Calu3 (cell line): Measurements from ENCODE around the gene NIPBL. TPM values are rescaled to one million over a fixed set of nuclear protein-coding genes. Genes with fewer than 3 reads are reported as not detected.

Experiments
- BruUV-seq: library from RNA; stranded (reverse); fragments of 400-500 nt; replicated peaks from 2 replicates; lab custom pipeline; 2021; lab: Mats Ljungman, UMichigan
- CTCF ChIA-PET: fragments of 300-600 bp; sonication (Branson Sonifier 250); formaldehyde crosslinking; loops from one replicate; lab custom pipeline; 2022; ENCODE audit warnings: antibody characterized with exemption; lab: Charles Lee
- DNase-seq: peaks from one replicate; pipeline ENCODE4 v3.0.0; 2022
- H3K27ac Mint-ChIP-seq: one replicate; pipeline ENCODE4 v1.8.0; 2022; ENCODE audit warnings: mixed read lengths; ENCODE audit not compliant: unreplicated experiment
- H3K27me3 Mint-ChIP-seq: one replicate; pipeline ENCODE4 v1.8.0; 2022; ENCODE audit warnings: mixed read lengths; ENCODE audit not compliant: unreplicated experiment
- H3K36me3 Mint-ChIP-seq: one replicate; pipeline ENCODE4 v1.8.0; 2022; ENCODE audit warnings: mild to moderate bottlenecking, moderate library complexity, mixed read lengths; ENCODE audit not compliant: insufficient read depth, unreplicated experiment
- H3K4me1 Mint-ChIP-seq: one replicate; pipeline ENCODE4 v1.8.0; 2022; ENCODE audit warnings: mild to moderate bottlenecking, low read depth, mixed read lengths; ENCODE audit not compliant: unreplicated experiment
- H3K4me3 Mint-ChIP-seq: one replicate; pipeline ENCODE4 v1.8.0; 2022; ENCODE audit warnings: mild to moderate bottlenecking, low read depth, moderate library complexity, mixed read lengths; ENCODE audit not compliant: unreplicated experiment
- H3K9me3 Mint-ChIP-seq: one replicate; pipeline ENCODE4 v1.8.0; 2022; ENCODE audit warnings: low read depth, mixed read lengths; ENCODE audit not compliant: unreplicated experiment
- intact Hi-C: fragments of 100-400 bp; cut with micrococcal nuclease; formaldehyde crosslinking; loops from one replicate; pipeline ENCODE4 v1.10.0; 2022; ENCODE audit not compliant: unreplicated experiment
- total RNA-seq: library from RNA; stranded (reverse); gene quantifications from 2 replicates; pipeline ENCODE4 v1.2.3, GENCODE V29; 2022
- TF ChIP-seq, protein P1 (sequence below): fragments of 200-600 bp; IDR thresholded peaks from one replicate; pipeline ENCODE4 v1.8.0; 2022; ENCODE audit warnings: antibody characterized with exemption; ENCODE audit not compliant: unreplicated experiment

The NIPBL gene
- total RNA-seq, 1 experiment from 2014 or later = 53.2 TPM

DNA sequence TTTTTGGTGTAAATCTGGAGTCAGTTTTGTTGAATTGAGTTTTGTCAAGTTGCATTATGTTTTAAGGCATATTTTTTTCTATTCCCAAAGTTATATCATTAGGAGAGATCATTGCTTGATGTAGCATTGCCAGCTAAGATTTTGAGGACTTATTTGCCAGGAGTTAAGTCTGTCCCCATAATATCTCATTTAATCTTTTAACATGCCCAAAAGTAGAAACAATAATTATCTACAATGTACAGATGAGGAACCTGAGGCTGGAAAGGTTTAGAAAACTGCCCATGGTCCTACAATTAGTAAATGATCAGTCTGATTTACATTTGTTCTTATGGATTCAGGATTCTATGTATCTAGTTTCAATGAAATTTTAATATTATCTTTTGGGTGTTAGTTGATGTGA lies 4.7 kb downstream of the NIPBL start:
- intact Hi-C loops = loop anchor here (5.0 kb wide), 1 partner anchor 46 kb away; no protein-coding TSS in a partner anchor
- Mint-ChIP-seq H3K9me3 (no peaks in the 10 kb centered on the region), H3K36me3 (peaks cover 30% of the 10 kb centered on the region), H3K27me3 (no peaks in the 10 kb centered on the region), H3K27ac (no peak overlapping the region), H3K4me3 (no peak overlapping the region), H3K4me1 (peaks cover 15% of the 10 kb centered on the region)
- CTCF ChIA-PET = interaction anchor here (1.7 kb wide), 1 partner anchor 141 kb away, joined by 5 read pairs; no protein-coding TSS in a partner anchor
- DNase-seq = no peak
- TF ChIP-seq, protein P1, sequence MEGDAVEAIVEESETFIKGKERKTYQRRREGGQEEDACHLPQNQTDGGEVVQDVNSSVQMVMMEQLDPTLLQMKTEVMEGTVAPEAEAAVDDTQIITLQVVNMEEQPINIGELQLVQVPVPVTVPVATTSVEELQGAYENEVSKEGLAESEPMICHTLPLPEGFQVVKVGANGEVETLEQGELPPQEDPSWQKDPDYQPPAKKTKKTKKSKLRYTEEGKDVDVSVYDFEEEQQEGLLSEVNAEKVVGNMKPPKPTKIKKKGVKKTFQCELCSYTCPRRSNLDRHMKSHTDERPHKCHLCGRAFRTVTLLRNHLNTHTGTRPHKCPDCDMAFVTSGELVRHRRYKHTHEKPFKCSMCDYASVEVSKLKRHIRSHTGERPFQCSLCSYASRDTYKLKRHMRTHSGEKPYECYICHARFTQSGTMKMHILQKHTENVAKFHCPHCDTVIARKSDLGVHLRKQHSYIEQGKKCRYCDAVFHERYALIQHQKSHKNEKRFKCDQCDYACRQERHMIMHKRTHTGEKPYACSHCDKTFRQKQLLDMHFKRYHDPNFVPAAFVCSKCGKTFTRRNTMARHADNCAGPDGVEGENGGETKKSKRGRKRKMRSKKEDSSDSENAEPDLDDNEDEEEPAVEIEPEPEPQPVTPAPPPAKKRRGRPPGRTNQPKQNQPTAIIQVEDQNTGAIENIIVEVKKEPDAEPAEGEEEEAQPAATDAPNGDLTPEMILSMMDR = no peak
- no TSS peak for BruUV-seq

GRCh38 chr5:36881807-36882206 lies 5.2 kb downstream of the NIPBL start:
- BruUV-seq = no TSS peak
- no peaks in the 10 kb centered on the region for H3K9me3 Mint-ChIP-seq
- TF ChIP-seq, protein P1 = no peak
- DNase-seq = no peak
- H3K4me3 Mint-ChIP-seq = no peak overlapping the region
- no peaks in the 10 kb centered on the region for H3K27me3 Mint-ChIP-seq
- H3K27ac Mint-ChIP-seq = no peak overlapping the region
- H3K4me1 Mint-ChIP-seq = peaks cover 15% of the 10 kb centered on the region
- intact Hi-C loops = loop anchor here (5.0 kb wide), 1 partner anchor 45 kb away; no protein-coding TSS in a partner anchor
- CTCF ChIA-PET = interaction anchor here (1.7 kb wide), 1 partner anchor 142 kb away, joined by 5 read pairs; no protein-coding TSS in a partner anchor
- peaks cover 25% of the 10 kb centered on the region for H3K36me3 Mint-ChIP-seq

GRCh38 chr5:36882250-36882649 lies 5.7 kb downstream of the NIPBL start:
- H3K4me3 Mint-ChIP-seq = no peak overlapping the region
- CTCF ChIA-PET = interaction anchor here (0.9 to 1.7 kb wide), 2 partner anchors 142 kb away, joined by 4 to 5 read pairs; no protein-coding TSS in a partner anchor

DNA sequence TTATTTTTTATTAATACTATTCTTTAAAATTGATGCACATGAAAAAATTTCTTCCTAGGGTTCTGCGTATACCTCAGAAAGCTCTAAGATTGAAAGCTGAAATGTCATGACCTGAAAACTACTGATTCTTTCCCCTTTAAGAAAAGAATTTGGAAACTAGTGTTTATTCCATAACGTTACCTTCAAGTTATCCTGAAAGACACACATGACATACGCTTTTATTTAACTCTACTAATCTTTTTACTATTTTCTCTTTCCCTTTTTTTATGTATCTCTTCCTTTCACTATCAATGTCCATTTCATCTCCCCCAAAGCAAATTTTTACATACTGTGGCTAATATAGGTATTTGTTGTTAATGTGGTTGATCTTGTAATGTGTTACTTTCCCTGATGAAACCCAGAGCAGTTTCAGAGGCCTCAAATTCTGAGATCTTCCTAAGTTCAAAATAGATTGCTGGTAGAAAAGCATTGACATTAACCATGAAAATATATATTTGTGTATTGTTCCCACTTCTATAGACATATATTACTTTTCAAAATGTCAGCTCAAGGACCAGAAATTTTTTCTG lies 7.4 kb downstream of the NIPBL start:
- H3K36me3 Mint-ChIP-seq = peaks cover 4% of the 10 kb centered on the region

More at GRCh38 chr5:36882250-36882649, 5.7 kb downstream of the NIPBL start:
- DNase-seq = no peak
- no peak overlapping the region for H3K27ac Mint-ChIP-seq
- TF ChIP-seq, protein P1 = no peak
- H3K4me1 Mint-ChIP-seq = peaks cover 18% of the 10 kb centered on the region
- no peaks in the 10 kb centered on the region for H3K27me3 Mint-ChIP-seq
- intact Hi-C loops = loop anchor here (5.0 kb wide), 1 partner anchor 45 kb away; no protein-coding TSS in a partner anchor
- BruUV-seq = no TSS peak
- H3K36me3 Mint-ChIP-seq = peaks cover 21% of the 10 kb centered on the region
- no peaks in the 10 kb centered on the region for H3K9me3 Mint-ChIP-seq

More for the DNA sequence above, 7.4 kb downstream of the NIPBL start:
- TF ChIP-seq, protein P1 = no peak
- H3K27ac Mint-ChIP-seq = no peak overlapping the region
- H3K4me3 Mint-ChIP-seq = no peak overlapping the region
- H3K4me1 Mint-ChIP-seq = peaks cover 27% of the 10 kb centered on the region
- CTCF ChIA-PET = no interaction called here
- BruUV-seq = no TSS peak
- no peaks in the 10 kb centered on the region for H3K27me3 Mint-ChIP-seq
- DNase-seq = no peak
- intact Hi-C loops = loop anchor here (5.0 kb wide), 1 partner anchor 43 kb away; no protein-coding TSS in a partner anchor
- no peaks in the 10 kb centered on the region for H3K9me3 Mint-ChIP-seq
